K562 (cell line): ENCODE results near the gene BCAS3. TPM values are rescaled to one million over a fixed set of nuclear protein-coding genes. Genes with fewer than 3 reads are reported as not detected.

Experiments
- BCOR ChIP-seq: fragments of 450-650 bp; IDR thresholded peaks from 2 replicates; pipeline ENCODE4 v1.6.1; 2016
- BHLHE40 ChIP-seq: IDR thresholded peaks from 2 replicates; pipeline ENCODE4 v1.6.1; 2011; ENCODE audit warnings: low read length, improper control_type of control experiment
- CBFB ChIP-seq: sonication (generic); formaldehyde crosslinking; IDR thresholded peaks from 2 replicates; pipeline ENCODE4 v1.4.0; 2020; ENCODE audit warnings: mild to moderate bottlenecking, missing genetic modification reagents
- ELK1 ChIP-seq: sonication (generic); formaldehyde crosslinking; IDR thresholded peaks from 2 replicates; pipeline ENCODE4 v1.8.1; 2022; ENCODE audit warnings: missing genetic modification reagents
- FOXK2 ChIP-seq, 2 experiments: fragments of 450-650 bp; IDR thresholded peaks in 1 of 2; conservative IDR thresholded peaks in 1 of 2; 2 replicates each; pipeline ENCODE4 v1.6.1; 2016; ENCODE audit warnings: low read depth in 2 of 2, mild to moderate bottlenecking in 1 of 2
- GATAD2B ChIP-seq: fragments of 450-650 bp; IDR thresholded peaks from 2 replicates; pipeline ENCODE4 v1.6.1; 2017; ENCODE audit warnings: mild to moderate bottlenecking, borderline replicate concordance
- GTF3C2 ChIP-seq: IDR thresholded peaks from 3 replicates; pipeline ENCODE4 v1.6.1; 2011; ENCODE audit warnings: borderline replicate concordance, mild to moderate bottlenecking, moderate library complexity; ENCODE audit not compliant: insufficient read length; ENCODE audit errors: extremely low read depth
- HCFC1 ChIP-seq: IDR thresholded peaks from 2 replicates; pipeline ENCODE4 v1.6.1; 2012; ENCODE audit warnings: low read depth, low read length, improper control_type of control experiment
- IRF9 ChIP-seq: fragments of 450-650 bp; IDR thresholded peaks from 2 replicates; pipeline ENCODE4 v1.6.1; 2016; ENCODE audit warnings: missing biosample characterization, missing genetic modification characterization
- MED1 ChIP-seq: sonication (generic); formaldehyde crosslinking; IDR thresholded peaks from 2 replicates; pipeline ENCODE4 v1.8.1; 2023; ENCODE audit warnings: missing genetic modification reagents, borderline replicate concordance
- NELFE ChIP-seq: IDR thresholded peaks from 2 replicates; pipeline ENCODE4 v1.6.1; 2011; ENCODE audit warnings: mild to moderate bottlenecking; ENCODE audit not compliant: insufficient read depth, insufficient read length
- POLR2A ChIP-seq: fragments of 450-650 bp; conservative IDR thresholded peaks from 2 replicates; pipeline ENCODE4 v1.6.1; 2016
- PYGO2 ChIP-seq: fragments of 450-650 bp; IDR thresholded peaks from 2 replicates; pipeline ENCODE4 v1.6.1; 2016; ENCODE audit warnings: mild to moderate bottlenecking, missing genetic modification characterization, moderate library complexity, missing compliant biosample characterization
- RNF2 ChIP-seq: sonication (generic); IDR thresholded peaks from 2 replicates; pipeline ENCODE4 v1.6.1; 2016
- SMAD3 ChIP-seq: fragments of 450-650 bp; formaldehyde crosslinking; conservative IDR thresholded peaks from 2 replicates; pipeline ENCODE4 v1.4.0; 2020; ENCODE audit warnings: mild to moderate bottlenecking
- SMARCA4 ChIP-seq: fragments of 450-650 bp; IDR thresholded peaks from 2 replicates; pipeline ENCODE4 v1.6.1; 2016
- TCF3 ChIP-seq: sonication (generic); formaldehyde crosslinking; IDR thresholded peaks from 2 replicates; pipeline ENCODE4 v1.4.0; 2020; ENCODE audit warnings: mild to moderate bottlenecking, missing genetic modification reagents
- ZC3H8 ChIP-seq: fragments of 450-650 bp; IDR thresholded peaks from 2 replicates; pipeline ENCODE4 v1.6.1; 2017
- ZNF146 ChIP-seq: IDR thresholded peaks from one replicate; pipeline ENCODE4 v1.6.1; 2018; ENCODE audit warnings: missing compliant biosample characterization; ENCODE audit not compliant: unreplicated experiment
- ZNF184 ChIP-seq: sonication (generic); formaldehyde crosslinking; IDR thresholded peaks from 2 replicates; pipeline ENCODE4 v1.5.0; 2020; ENCODE audit warnings: missing genetic modification reagents
- ZNF263 ChIP-seq: sonication (generic); formaldehyde crosslinking; IDR thresholded peaks from 2 replicates; pipeline ENCODE4 v1.8.0; 2022; ENCODE audit warnings: mild to moderate bottlenecking, missing genetic modification reagents, borderline replicate concordance
- ZZZ3 ChIP-seq: fragments of 450-650 bp; IDR thresholded peaks from 2 replicates; pipeline ENCODE4 v1.6.1; 2016; ENCODE audit warnings: antibody characterized with exemption, mild to moderate bottlenecking, moderate library complexity
- polyA plus RNA-seq, 8 experiments: library from polyadenylated mRNA; depleted of rRNA in 4 of 8; stranded (reverse) in 5 of 8; unstranded in 3 of 8; fragments of >200 nt; fragmentation: Nextera tagmentation in 2 of 8; fragmentation: Illumina TruSeq in 1 of 8; extraction: Ambion mirVana in 2 of 8; extraction: Trizol in 1 of 8; gene quantifications; 2 replicates each; pipeline versions ENCODE4 v1.2.1 to v1.2.3, GENCODE V29; 2011 to 2014; ENCODE audit warnings: inconsistent platforms in 1 of 8, missing spikeins in 1 of 8
- total RNA-seq, 7 experiments: library from RNA; depleted of rRNA in 6 of 7; stranded (reverse); fragments of >200 nt in 6 of 7; fragmentation: Illumina TruSeq in 2 of 7; extraction: Trizol in 2 of 7; gene quantifications; 2 replicates each; pipeline versions ENCODE4 v1.2.1 to v1.2.3, GENCODE V29; 2011 to 2021; ENCODE audit warnings: low replicate concordance in 1 of 7

BCAS3 gene
- total and polyA plus RNA-seq, 9 of the 15 experiments (the other 6 are each of a cell fraction or from before 2014, with no cell fraction given), result 1.9 to 5.5 (median 3.5) TPM

GRCh38 chr17:61175298-61176142 lies 497.9 kb downstream of the BCAS3 start (continued):
- no peak for TF ChIP-seq GATAD2B
- no peak for TF ChIP-seq HCFC1
- TF ChIP-seq BHLHE40, result no peak; the same call in 1 of the 2 replicates
- no peak for TF ChIP-seq CBFB (CRISPR knock-in tag)
- TF ChIP-seq MED1, result no peak
- TF ChIP-seq FOXK2 (conservative IDR thresholded peaks at IDR 0.05 in 1 of 2, IDR thresholded peaks at IDR 0.05 in 1 of 2; ENCODE audit: low read depth in 2 of 2), result peak in 1 of 2 experiments; percentile 76; a peak in 2 of 4 replicates
- TF ChIP-seq ZNF146 (CRISPR knock-in tag), result no peak
- no peak for TF ChIP-seq ZZZ3
- TF ChIP-seq NELFE, result no peak
- peak; percentile 98 for TF ChIP-seq TCF3 (CRISPR knock-in tag)
- peak; percentile 81 for TF ChIP-seq ZNF263 (CRISPR knock-in tag)
- no peak for TF ChIP-seq POLR2A
- no peak for TF ChIP-seq ZNF184 (CRISPR knock-in tag)
- 0 out of 2 replicates have a peak, but pooled peaks have one; percentile 47 for TF ChIP-seq SMAD3 (CRISPR knock-in tag)
- peak; percentile 98 for TF ChIP-seq SMARCA4
- peak; percentile 53; the same call in 1 of the 2 replicates for TF ChIP-seq IRF9
- TF ChIP-seq RNF2, result peak; percentile 64; the same call in 1 of the 2 replicates
- TF ChIP-seq ELK1 (CRISPR knock-in tag), result no peak
- TF ChIP-seq ZC3H8, result no peak
- no peak for TF ChIP-seq GTF3C2
- TF ChIP-seq PYGO2 (tag), result peak; percentile 75
- TF ChIP-seq BCOR, result peak; percentile 43
